NT2/D1 (cell line): Measurements from ENCODE around the gene RB1.

ENCODE experiments used
- DNase-seq: peaks from one replicate; pipeline ENCODE4 v3.0.0-alpha.2; 2011; ENCODE audit warnings: low read depth, low spot score
- H3K27me3 ChIP-seq: 2 replicates; pipeline ENCODE4 v1.6.0; 2011; ENCODE audit warnings: mild to moderate bottlenecking; ENCODE audit not compliant: insufficient read length, insufficient read depth
- H3K36me3 ChIP-seq: 2 replicates; pipeline ENCODE4 v1.6.1; 2011; ENCODE audit warnings: mild to moderate bottlenecking, low read length, mixed read lengths; ENCODE audit not compliant: insufficient read depth, insufficient read length
- H3K4me1 ChIP-seq: 2 replicates; pipeline ENCODE4 v1.5.1; 2011; ENCODE audit not compliant: insufficient read depth, insufficient read length
- H3K4me3 ChIP-seq: 2 replicates; pipeline ENCODE4 v1.5.1; 2011; ENCODE audit warnings: low read depth; ENCODE audit not compliant: insufficient read length
- H3K9ac ChIP-seq: 2 replicates; pipeline ENCODE4 v1.6.0; 2011; ENCODE audit warnings: low read depth; ENCODE audit not compliant: insufficient read length
- H3K9me3 ChIP-seq: 2 replicates; pipeline ENCODE4 v1.5.1; 2011; ENCODE audit warnings: mild to moderate bottlenecking, low read length; ENCODE audit not compliant: insufficient read depth
- SUZ12 ChIP-seq: IDR thresholded peaks from 2 replicates; pipeline ENCODE4 v1.6.1; 2011; ENCODE audit not compliant: insufficient read length, insufficient read depth; ENCODE audit errors: extremely low read depth
- YY1 ChIP-seq: IDR thresholded peaks from 2 replicates; pipeline ENCODE4 v1.6.1; 2011; ENCODE audit not compliant: insufficient read length, insufficient read depth
- ZNF274 ChIP-seq: IDR thresholded peaks from 2 replicates; pipeline ENCODE4 v1.6.1; 2011; ENCODE audit warnings: mild to moderate bottlenecking, low read depth, low read length

RB1 gene

GRCh38 chr13:48457578-48458242, 154.2 kb downstream of the RB1 start:
- H3K36me3 ChIP-seq: no peaks in the 10 kb centered on the region
- no peak for DNase-seq
- H3K4me1 ChIP-seq: no peaks in the 10 kb centered on the region
- TF ChIP-seq YY1 (no peak), ZNF274 (no peak), SUZ12 (no peak)
- H3K9me3 ChIP-seq: no peaks in the 10 kb centered on the region
- H3K9ac ChIP-seq: no peak overlapping the region
- H3K4me3 ChIP-seq: no peak overlapping the region
- H3K27me3 ChIP-seq: no peaks in the 10 kb centered on the region

DNA sequence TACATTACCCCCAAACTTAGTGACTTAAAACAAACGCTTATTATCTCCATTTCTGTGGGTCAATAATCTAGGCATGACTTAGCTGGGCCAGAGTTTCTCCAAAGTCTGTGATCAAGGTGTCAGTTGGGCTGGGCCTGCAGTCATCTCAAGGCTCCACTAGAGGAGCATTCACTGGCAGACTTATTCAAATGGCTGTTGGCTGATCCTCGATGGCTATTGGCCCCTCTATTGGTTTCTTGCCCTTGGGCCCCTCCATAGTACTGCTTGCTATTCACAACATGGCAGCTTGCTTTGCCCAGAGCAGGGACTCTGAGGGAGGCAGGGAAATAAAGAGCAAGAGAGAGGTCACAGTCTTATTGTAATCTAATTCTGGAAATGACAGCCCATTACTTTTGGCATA, 171.7 kb downstream of the RB1 start:
- H3K9me3 ChIP-seq: no peaks in the 10 kb centered on the region
- H3K27me3 ChIP-seq: no peaks in the 10 kb centered on the region
- DNase-seq: no peak
- H3K4me3 ChIP-seq: no peak overlapping the region
- no peak overlapping the region for H3K9ac ChIP-seq
- TF ChIP-seq SUZ12: no peak
- TF ChIP-seq ZNF274: no peak
- no peak for TF ChIP-seq YY1
- no peaks in the 10 kb centered on the region for H3K4me1 ChIP-seq
- H3K36me3 ChIP-seq: no peaks in the 10 kb centered on the region

DNA sequence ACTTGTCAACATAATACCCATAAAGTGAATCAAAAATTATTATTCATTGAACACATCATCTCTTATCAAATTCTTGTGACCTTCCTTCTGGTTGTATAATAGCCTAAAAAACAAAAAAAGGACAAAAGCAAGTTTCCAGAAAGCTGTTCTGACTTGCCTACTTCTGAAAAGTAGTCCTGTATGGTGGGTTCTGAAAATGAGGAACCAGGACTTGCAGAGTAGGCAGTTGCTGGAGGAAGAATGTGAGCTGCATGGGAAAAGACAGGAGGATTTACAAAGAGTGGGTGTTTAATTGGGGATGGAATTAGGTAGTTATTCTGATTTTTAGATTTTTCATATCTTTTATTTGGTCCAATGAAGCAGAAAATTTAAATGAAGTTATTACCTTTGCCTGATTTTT, 172.7 kb downstream of the RB1 start:
- Histone ChIP-seq H3K27me3 (no peaks in the 10 kb centered on the region), H3K4me3 (no peak overlapping the region), H3K9me3 (no peaks in the 10 kb centered on the region), H3K36me3 (no peaks in the 10 kb centered on the region), H3K9ac (no peak overlapping the region), H3K4me1 (no peaks in the 10 kb centered on the region)
- no peak for TF ChIP-seq YY1
- TF ChIP-seq SUZ12: no peak
- TF ChIP-seq ZNF274: no peak
- no peak for DNase-seq

GRCh38 chr13:48476686-48477085, 173.1 kb downstream of the RB1 start:
- no peak for TF ChIP-seq ZNF274
- no peak for TF ChIP-seq SUZ12
- no peak for TF ChIP-seq YY1
- Histone ChIP-seq H3K27me3 (no peaks in the 10 kb centered on the region), H3K4me1 (no peaks in the 10 kb centered on the region), H3K9ac (no peak overlapping the region), H3K9me3 (no peaks in the 10 kb centered on the region), H3K4me3 (no peak overlapping the region), H3K36me3 (no peaks in the 10 kb centered on the region)
- DNase-seq: no peak

DNA sequence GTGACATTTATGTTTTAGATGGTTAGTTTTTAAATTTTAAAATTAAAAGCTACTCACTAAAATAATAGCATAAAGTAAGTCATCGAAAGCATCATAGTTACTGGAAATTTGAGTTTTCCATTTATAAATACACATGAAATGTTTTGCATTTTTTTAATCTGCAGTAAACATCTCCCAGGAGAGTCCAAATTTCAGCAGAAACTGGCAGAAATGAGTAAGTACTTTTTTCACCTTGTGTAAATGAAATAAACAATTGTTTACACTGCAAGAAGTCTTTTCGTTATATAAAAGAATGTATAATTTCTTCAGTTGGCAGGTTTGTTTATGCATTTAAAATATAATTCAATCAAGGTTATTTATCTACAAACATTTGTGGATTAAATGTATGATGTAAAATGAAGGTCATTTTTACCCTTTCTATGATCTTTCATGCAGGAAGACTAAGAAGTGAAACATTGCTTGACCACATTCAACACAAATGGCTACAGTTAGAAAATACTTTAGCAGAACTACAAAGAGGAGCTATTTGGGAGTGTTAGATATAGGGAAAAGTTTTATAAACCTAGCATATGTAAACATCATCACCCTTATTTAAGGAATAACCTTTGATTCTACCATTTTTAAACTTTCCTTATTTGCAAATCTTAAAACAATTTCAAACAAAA, 173.8 kb downstream of the RB1 start:
- no peaks in the 10 kb centered on the region for H3K9me3 ChIP-seq
- DNase-seq: no peak
- no peak overlapping the region for H3K9ac ChIP-seq
- no peaks in the 10 kb centered on the region for H3K27me3 ChIP-seq
- H3K36me3 ChIP-seq: no peaks in the 10 kb centered on the region
- TF ChIP-seq ZNF274 (no peak), SUZ12 (no peak), YY1 (no peak)
- no peaks in the 10 kb centered on the region for H3K4me1 ChIP-seq
- H3K4me3 ChIP-seq: no peak overlapping the region

DNA sequence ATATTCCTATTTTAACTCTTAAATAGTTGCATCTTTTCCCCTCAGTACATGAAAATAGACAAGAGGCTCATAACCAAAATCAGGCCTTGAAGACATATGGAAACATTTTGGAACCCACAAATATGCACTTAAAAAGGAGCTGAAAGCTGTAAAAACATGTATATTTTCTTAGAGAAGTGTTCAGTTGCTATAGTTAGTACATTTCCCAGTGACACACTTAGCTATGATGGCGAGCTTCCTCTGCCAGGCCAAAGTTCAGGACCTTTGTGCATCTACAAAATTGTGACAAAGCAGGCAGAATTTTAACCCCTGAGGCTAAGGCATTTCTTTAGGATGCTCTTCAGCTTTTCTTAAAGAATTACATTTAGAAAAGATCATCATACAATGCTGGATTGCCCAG, 174.8 kb downstream of the RB1 start:
- H3K9ac ChIP-seq: no peak overlapping the region
- TF ChIP-seq ZNF274: no peak
- no peak for TF ChIP-seq YY1
- no peak for TF ChIP-seq SUZ12
- H3K4me1 ChIP-seq: no peaks in the 10 kb centered on the region
- no peaks in the 10 kb centered on the region for H3K36me3 ChIP-seq
- H3K4me3 ChIP-seq: no peak overlapping the region
- DNase-seq: no peak
- no peaks in the 10 kb centered on the region for H3K27me3 ChIP-seq
- no peaks in the 10 kb centered on the region for H3K9me3 ChIP-seq

GRCh38 chr13:48483575-48483974, 180.0 kb downstream of the RB1 start:
- DNase-seq: no peak
- Histone ChIP-seq H3K4me3 (no peak overlapping the region), H3K4me1 (no peaks in the 10 kb centered on the region), H3K27me3 (no peaks in the 10 kb centered on the region), H3K36me3 (no peaks in the 10 kb centered on the region), H3K9ac (no peak overlapping the region), H3K9me3 (no peaks in the 10 kb centered on the region)
- TF ChIP-seq ZNF274: no peak
- no peak for TF ChIP-seq SUZ12
- no peak for TF ChIP-seq YY1
